Measurements from ENCODE around the gene ARHGAP26. TPM values are rescaled to one million over a fixed set of nuclear protein-coding genes. Genes with fewer than 3 reads are reported as not detected.

The ARHGAP26 gene
- total RNA-seq, 1 donor from 2014 or later, result 20.1 TPM

- Mint-ChIP-seq H3K4me1 (ENCODE audit: low read depth, unreplicated experiment) (no peaks in the 10 kb centered on the region), H3K36me3 (ENCODE audit: unreplicated experiment) (no peaks in the 10 kb centered on the region), H3K27me3 (ENCODE audit: unreplicated experiment) (no peaks in the 10 kb centered on the region), H3K4me3 (ENCODE audit: unreplicated experiment) (no peak overlapping the region), H3K9me3 (ENCODE audit: unreplicated experiment) (no peaks in the 10 kb centered on the region), H3K27ac (ENCODE audit: unreplicated experiment) (no peak overlapping the region)
- no peak for DNase-seq
- TF ChIP-seq, protein P1, sequence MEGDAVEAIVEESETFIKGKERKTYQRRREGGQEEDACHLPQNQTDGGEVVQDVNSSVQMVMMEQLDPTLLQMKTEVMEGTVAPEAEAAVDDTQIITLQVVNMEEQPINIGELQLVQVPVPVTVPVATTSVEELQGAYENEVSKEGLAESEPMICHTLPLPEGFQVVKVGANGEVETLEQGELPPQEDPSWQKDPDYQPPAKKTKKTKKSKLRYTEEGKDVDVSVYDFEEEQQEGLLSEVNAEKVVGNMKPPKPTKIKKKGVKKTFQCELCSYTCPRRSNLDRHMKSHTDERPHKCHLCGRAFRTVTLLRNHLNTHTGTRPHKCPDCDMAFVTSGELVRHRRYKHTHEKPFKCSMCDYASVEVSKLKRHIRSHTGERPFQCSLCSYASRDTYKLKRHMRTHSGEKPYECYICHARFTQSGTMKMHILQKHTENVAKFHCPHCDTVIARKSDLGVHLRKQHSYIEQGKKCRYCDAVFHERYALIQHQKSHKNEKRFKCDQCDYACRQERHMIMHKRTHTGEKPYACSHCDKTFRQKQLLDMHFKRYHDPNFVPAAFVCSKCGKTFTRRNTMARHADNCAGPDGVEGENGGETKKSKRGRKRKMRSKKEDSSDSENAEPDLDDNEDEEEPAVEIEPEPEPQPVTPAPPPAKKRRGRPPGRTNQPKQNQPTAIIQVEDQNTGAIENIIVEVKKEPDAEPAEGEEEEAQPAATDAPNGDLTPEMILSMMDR (IDR thresholded peaks at IDR 0.05; ENCODE audit: partially characterized antibody, unreplicated experiment), result no peak
These were observed 489.1 kb downstream of the ARHGAP26 start for GRCh38 chr5:143259254-143259605.

DNA sequence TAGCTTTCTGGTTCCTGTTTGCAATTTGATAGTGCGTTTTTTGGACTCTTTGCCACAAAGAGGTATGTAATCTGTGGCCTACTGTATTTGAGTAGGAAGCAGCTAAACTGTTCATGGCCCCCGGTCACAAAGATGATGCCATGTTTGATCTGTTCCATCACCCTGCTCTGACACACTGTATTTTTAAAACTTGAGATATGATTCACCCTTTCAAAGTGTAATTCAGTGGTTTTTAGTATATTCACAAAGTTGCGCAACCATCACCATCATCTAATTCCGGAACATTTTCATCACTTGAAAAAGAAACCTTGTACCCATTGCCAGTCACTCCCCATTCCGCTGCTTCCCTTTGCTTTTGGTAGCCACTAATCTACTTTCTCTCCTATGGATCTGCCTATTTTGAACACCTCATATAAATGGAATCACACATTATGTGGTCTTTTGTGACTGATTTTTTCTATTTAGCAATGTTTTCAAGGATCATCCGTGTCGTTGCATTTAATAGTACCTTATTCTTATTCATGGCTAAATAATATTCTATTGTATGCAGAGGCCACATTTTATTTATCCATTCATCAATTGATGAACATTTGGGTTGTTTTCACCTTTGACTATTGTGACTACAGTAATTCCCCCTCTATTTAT is 491.7 kb downstream of the ARHGAP26 start:
- H3K27me3 Mint-ChIP-seq (ENCODE audit: unreplicated experiment), result no peaks in the 10 kb centered on the region
- H3K9me3 Mint-ChIP-seq (ENCODE audit: unreplicated experiment), result peaks cover 5% of the 10 kb centered on the region
- no peaks in the 10 kb centered on the region for H3K4me1 Mint-ChIP-seq (ENCODE audit: low read depth, unreplicated experiment)
- TF ChIP-seq, protein P1 (IDR thresholded peaks at IDR 0.05; ENCODE audit: partially characterized antibody, unreplicated experiment), result no peak
- H3K36me3 Mint-ChIP-seq (ENCODE audit: unreplicated experiment), result peaks cover 4% of the 10 kb centered on the region
- no peak overlapping the region for H3K27ac Mint-ChIP-seq (ENCODE audit: unreplicated experiment)
- H3K4me3 Mint-ChIP-seq (ENCODE audit: unreplicated experiment), result no peak overlapping the region
- no peak for DNase-seq

DNA sequence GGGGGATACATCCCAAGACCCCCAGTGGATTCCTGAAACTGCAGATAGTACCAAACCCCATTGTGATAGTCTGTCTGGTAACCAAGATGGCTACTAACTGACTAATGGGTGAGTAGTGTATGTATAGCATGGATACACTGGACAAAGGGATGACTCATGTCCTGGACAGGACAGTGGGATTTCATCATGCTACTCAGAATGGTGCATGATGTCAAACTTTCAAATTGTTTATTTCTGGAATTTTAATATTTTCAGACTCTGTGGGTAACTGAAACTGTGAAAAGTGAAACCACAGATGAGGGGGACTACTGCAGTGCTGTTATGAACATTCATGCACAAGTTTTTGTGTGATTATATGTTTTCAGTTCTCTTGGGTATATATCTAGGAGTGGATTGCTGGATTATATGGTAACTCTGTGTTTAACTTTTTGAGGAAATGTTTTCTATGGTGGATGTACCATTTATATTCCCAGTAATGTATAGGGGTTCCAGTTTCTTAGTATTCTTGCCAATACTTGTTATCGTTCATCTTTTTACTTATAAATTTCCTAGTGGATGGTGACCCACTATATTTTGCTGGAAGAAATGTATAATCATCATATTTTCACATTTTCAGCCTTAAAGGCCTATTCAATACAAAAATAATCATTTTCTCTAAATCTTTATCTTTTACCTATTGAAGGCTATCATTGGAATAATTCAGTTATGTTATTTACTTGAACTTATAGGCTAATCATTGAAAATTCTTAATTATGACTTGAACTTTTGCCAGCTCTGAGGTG is 492.4 kb downstream of the ARHGAP26 start:
- Mint-ChIP-seq H3K27ac (ENCODE audit: unreplicated experiment) (no peak overlapping the region), H3K4me3 (ENCODE audit: unreplicated experiment) (no peak overlapping the region), H3K4me1 (ENCODE audit: low read depth, unreplicated experiment) (no peaks in the 10 kb centered on the region), H3K9me3 (ENCODE audit: unreplicated experiment) (peaks cover 7% of the 10 kb centered on the region), H3K27me3 (ENCODE audit: unreplicated experiment) (no peaks in the 10 kb centered on the region), H3K36me3 (ENCODE audit: unreplicated experiment) (peaks cover 5% of the 10 kb centered on the region)
- no peak for DNase-seq
- TF ChIP-seq, protein P1 (IDR thresholded peaks at IDR 0.05; ENCODE audit: partially characterized antibody, unreplicated experiment), result no peak

- DNase-seq, result no peak
- Mint-ChIP-seq H3K27ac (ENCODE audit: unreplicated experiment) (no peak overlapping the region), H3K36me3 (ENCODE audit: unreplicated experiment) (peaks cover 5% of the 10 kb centered on the region)
These were observed 493.2 kb downstream of the ARHGAP26 start for GRCh38 chr5:143263272-143263810.

More at GRCh38 chr5:143263272-143263810, 493.2 kb downstream of the ARHGAP26 start:
- no peaks in the 10 kb centered on the region for H3K27me3 Mint-ChIP-seq (ENCODE audit: unreplicated experiment)
- no peak overlapping the region for H3K4me3 Mint-ChIP-seq (ENCODE audit: unreplicated experiment)
- no peaks in the 10 kb centered on the region for H3K4me1 Mint-ChIP-seq (ENCODE audit: low read depth, unreplicated experiment)
- TF ChIP-seq, protein P1 (IDR thresholded peaks at IDR 0.05; ENCODE audit: partially characterized antibody, unreplicated experiment), result no peak
- peaks cover 7% of the 10 kb centered on the region for H3K9me3 Mint-ChIP-seq (ENCODE audit: unreplicated experiment)

Data from glutamatergic neuron (in vitro differentiated cells).